Measurements from ENCODE around the gene CCDC112.

DNA sequence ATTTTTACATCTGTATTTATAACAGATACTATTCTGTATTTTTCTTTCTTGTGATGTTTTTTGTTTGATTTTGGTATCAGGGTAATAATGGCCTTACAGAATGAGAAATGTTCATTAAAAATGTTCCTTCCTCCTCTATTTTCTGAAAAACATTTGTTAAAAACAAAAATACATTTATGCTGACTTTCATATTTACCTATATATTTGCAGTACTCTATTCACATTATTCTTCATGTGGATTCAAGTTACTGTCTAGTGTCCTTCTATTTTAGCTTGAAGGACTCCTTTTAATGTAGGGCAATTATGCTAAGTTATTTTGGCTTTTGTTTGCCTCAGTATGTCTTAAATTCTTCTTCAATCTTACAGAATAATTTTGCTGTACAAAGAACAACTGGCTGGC lies 5.1 kb downstream of the CCDC112 start:
- TF ChIP-seq, protein P1, sequence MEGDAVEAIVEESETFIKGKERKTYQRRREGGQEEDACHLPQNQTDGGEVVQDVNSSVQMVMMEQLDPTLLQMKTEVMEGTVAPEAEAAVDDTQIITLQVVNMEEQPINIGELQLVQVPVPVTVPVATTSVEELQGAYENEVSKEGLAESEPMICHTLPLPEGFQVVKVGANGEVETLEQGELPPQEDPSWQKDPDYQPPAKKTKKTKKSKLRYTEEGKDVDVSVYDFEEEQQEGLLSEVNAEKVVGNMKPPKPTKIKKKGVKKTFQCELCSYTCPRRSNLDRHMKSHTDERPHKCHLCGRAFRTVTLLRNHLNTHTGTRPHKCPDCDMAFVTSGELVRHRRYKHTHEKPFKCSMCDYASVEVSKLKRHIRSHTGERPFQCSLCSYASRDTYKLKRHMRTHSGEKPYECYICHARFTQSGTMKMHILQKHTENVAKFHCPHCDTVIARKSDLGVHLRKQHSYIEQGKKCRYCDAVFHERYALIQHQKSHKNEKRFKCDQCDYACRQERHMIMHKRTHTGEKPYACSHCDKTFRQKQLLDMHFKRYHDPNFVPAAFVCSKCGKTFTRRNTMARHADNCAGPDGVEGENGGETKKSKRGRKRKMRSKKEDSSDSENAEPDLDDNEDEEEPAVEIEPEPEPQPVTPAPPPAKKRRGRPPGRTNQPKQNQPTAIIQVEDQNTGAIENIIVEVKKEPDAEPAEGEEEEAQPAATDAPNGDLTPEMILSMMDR (conservative IDR thresholded peaks at IDR 0.05; ENCODE audit: low read depth, low read length), result no peak
- TF ChIP-seq EZH2 (IDR thresholded peaks at IDR 0.05; ENCODE audit: borderline replicate concordance, low read depth, low read length, poor library complexity, severe bottlenecking), result no peak

Measured in A673 (cell line).